Right forelimb (tissue), 1 donor: Measurements from ENCODE around the gene MNX1.

Experiments used
- DNase-seq: peaks from one replicate; pipeline ENCODE4 v3.0.0-alpha.2; 2018

The MNX1 gene

DNA sequence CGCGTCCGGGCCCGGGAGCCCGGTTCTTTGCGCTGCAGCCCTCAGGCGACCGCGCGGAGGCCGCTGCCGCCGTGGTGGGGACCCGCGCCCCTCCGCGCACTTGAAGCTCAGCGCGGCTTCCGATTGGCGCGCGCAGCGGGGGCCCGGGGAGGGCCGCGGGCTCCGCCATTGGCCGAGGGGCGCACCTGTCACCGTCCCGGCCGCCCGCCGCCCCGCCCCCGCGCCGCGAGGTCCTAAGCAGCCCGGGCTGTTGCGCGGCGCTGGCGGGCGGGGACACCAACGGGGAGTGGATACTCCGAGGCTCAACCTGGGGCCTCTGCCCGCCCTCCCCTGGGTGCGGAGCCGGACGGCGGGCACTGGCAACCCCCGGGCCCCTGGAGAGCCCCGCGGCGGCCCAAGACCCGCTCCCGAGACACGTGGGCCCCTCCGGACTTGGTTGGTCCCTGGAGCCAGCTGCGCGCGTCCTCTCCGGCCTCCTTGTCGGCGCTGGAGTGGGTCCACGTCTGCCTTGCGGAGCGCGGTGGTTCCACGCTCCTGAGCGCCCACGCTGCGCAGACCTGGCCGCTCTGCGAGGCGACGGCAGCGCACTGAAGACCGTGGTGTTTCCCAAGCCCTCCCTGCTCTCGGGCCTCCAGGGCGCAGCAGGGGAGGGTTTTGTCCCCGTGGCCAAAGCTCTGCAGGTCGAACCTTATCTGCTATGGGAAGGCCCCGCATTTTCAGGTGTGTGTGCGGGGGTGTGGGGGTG, at the start of gene MNX1:
Gene MNX1, minus strand, starts transcription at position 76 of the 745 bp plus-strand sequence. CDS start 313 bp downstream, outside the sequence.
- peak; percentile 65 for DNase-seq

DNA sequence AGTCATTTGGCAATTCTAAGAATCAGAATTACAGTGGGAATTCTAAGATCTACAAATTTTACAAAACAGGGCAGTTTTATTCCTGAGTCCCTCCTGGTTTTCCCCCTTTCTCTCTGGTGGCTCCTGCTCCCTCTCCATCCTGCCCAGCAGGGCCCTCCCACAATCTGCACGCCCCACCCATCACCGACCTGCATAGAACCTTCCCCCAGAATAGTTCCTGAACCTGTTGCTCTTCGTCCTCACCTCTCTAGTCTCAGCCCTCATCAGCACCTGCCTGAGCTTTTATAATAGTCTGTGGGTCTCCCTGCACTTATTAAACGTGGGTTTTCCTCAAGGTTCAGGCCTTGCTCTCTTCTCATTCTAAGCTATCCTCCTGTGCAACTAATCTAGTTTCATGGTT, 49.1 kb upstream of the MNX1 start:
- no peak for DNase-seq

DNA sequence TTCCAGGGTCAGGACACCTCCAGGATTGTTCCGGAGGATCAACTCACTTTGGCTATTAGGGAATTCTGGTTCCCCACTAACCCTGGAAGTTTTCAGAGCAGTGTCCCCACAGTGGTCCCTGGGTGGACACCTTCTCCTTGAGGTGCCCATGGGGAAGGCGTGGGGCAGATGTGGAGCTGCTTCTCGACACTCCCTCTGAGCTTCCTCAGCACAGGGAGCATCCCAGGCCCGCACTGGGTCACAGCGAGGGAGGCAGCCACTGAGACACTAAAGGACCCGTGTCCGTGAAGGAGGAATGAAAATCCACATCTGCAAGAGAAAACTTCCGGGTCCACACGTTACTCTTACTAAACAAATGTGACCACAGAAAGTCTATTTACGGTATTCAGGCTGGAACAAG, 48.2 kb upstream of the MNX1 start:
- DNase-seq: no peak

DNA sequence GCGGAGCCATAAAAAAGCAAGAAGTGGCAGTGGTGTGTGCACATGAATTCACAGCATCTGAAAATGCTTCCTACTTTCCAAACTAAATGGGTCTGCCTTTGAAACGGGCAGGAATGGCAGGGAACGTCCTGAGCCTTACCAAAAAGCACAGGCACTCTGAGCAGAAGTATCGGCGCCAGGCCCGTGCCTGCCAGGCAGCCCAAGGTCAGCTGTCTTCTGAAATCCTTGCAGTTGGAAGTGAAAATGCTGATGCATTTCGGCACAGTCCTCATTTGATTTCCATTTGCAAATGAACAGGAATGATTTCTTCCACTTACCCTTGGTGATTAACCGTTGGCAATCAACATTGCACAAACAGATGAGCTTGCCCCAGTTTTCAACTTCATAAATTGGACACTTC, 47.6 kb upstream of the MNX1 start:
- DNase-seq: no peak

DNA sequence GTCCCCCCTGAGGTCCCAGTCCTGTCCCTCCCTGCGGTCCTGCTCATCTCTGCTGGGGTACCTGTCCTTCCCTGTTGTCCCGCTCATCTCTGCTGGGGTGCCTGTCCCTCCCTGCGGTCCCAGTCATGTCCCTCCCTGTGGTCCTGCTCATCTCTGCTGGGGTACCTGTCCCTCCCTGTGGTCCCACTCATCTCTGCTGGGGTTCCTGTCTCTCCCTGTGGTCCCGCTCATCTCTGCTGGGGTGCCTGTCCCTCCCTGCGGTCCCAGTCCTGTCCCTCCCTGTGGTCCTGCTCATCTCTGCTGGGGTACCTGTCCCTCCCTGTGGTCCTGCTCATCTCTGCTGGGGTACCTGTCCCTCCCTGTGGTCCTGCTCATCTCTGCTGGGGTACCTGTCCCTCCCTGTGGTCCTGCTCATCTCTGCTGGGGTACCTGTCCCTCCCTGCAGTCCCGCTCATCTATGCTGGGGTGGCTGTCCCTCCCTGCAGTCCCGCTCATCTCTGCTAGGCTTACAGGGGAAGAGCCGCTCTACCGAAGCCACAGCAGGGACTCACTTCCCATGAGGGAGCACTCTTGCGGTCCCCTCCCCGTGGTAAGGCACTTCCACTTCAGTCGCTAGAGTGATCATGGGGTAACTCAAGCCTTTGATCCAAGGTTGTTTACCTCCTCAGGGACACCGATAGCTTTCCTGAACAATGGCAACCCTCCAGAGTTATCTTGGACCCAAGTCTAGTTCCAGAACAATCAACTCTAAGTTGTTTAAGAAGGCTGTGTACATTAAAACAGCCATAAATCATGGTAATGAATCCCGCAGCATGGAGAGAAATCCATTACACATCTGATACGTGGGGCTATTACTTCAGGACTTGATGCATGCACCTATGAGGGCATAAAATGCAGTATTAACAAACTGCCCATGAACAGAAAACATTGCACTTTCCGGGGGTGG, 46.8 kb upstream of the MNX1 start:
- DNase-seq: no peak

DNA sequence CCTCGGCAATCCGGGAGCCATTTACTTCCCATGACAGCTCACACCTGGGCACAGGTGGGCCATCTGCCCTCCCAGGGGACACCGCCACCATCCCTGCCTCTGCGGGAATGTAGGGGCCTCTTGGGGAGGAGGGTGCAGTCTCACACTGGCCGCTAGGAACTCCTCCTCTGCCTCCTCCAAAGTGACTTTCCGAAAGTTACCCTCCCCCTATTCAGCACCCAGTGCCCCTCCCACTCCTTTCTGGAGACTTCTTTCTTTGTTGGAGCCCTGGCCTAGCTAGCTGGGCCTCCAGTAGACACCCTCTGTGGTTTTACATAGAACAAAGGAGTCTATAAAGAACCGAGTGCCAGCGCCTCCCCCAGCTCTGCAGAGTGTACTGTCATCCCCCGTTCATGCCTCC, 45.8 kb upstream of the MNX1 start:
- no peak for DNase-seq

DNA sequence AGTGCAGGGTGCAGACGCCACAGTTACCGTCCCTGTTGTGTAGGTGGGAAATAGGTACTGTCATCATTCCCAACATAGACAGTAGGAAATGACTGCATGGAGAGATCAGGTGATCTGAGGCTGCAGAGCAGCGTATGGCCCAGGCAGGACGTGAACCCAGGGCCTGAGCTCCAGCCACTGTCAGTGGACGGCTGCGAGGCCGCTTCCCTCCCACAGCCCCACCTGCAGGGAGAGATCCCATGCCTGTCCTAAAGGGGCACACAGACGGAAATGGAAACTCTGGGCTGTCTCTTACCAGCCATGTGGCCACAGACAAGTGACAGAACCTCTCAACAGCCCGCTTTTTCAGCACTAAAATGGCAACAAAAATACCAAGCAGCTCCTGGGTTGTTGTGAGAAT, 44.5 kb upstream of the MNX1 start:
- DNase-seq: no peak

DNA sequence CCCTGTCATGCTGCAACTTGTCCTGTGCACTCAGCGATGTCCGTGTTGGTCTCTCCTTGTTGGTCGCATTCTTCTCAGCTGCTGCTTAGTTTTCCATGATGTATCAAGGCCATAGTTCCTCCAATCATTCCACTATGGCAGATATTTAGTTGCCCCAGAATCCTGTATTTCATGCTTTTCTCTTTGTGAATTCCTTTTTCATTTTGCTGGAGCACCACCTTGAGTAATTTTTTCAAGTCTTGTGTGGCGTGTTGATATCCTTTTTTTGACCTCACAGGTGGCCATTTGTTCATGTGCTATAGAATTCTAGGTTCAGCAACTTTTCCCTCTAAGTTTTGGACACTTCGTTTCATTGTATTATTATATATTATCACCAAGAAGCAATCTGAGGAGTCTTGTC, 42.7 kb upstream of the MNX1 start:
- DNase-seq: no peak

DNA sequence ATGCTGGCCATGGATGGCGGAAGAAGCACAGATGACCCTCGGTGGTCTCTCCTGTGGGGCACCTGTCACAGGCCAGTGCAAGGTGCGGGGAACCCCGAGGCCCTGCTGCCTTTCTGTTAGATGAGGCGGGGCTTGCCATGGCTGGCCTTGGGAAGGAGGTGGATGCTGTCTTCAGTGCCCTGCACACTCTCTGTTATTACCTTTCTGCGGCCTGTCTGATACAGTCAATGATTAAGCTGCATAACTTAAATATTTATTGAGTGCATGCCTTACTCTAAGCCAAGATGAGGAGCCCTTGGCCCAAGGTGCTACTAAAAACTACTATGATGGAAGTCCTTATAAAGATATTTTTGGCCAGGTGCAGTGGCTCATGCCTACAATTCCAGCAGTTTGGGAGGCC, 36.7 kb upstream of the MNX1 start:
- no peak for DNase-seq

DNA sequence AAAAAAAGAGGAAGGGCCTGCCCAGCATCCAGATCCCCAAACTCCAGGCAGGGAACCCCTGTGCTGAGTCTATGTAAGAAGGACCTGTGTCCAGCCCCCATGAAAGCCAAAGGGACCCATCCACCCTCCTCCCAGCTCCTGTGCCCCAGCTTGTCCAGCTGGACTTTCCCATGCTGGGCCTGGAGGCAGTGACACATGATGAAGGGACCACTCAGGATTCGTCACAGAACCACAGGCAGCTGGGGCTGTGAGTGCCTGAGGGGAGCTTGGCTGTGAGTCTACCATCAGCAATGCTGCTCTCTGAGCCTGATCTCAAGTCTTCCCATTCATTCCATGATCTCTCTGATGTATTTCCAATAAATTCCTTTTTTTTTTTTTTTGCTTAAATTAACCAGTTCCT, 36.2 kb upstream of the MNX1 start:
- no peak for DNase-seq

DNA sequence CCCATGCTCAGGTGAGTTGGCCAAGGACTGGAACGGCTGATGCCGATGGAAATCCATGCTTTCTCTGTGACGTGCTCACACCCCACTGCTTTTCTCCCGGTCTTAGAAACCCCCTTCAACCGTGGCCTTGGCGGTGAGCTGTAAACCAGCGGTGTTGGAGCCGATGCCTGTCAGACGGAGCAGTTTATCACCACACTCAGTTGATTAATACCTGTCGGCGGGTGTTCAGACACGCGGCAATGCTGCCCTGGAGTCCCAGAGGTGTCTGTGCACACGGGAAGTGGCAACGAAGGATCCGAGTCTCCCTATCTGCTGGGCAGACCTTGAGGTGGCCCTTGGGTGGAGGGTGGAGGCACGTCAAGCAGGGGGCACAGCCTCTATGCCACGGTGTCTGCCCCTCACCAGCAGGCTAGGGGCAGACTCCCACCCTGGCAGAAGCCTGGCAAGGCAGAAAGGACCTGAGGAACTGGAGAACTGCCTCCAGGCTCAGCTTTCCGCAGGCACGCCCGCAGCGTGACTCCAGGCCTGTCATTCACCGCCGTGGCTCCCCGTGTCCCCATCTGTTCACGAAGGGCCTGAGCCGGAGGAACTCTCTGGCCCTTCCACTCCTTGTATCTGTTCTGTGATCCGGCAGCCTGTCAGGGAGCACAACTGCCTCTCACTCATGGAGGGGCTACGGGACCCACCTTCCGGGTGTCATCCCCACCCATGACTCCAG, 34.6 kb upstream of the MNX1 start:
- no peak for DNase-seq

DNA sequence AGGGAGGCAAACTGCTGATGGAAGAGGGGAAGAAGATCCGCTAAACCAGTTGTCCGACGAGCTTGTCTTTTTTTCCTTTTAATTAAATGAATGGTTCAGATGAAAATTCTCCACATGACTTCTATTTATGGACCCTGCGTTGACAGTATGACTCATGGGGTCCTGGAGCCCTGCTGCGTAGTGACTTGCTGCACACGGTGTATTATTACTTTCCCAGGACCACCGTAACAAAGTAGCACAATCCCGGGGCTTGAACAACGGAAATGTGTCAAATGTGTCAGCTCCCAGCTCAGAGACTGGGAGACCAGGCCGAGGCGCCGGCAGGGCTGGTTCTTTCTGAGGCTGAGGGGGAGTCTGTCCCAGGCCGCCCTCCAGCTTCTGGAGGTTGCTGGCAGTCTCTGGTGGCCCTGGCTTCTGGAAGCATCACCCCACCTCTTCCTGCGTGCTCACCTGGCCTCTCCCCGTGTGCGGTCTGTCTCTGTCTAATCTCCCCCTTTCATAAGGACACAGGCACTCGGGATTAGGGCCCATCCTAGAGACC, 33.8 kb upstream of the MNX1 start:
- DNase-seq: no peak

DNA sequence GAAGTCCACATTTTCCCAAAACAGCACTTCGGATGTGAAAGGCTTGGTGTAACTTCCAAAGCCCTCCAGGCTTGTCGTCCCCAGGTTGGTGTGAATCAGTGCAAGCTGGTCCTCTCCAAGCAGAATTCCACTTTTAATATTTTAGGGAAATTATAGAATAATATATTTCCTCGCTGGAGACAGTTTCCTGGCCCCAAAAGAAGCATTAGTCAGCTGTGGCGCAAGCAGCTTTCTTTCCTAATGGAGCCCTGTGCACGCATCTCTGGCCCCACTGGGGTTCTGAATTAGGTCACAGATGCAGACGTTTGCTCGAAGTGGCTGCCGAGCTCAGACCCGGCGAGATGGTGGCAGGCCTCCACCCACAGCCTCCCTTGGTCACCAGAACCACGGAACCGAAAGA, 33.3 kb upstream of the MNX1 start:
- DNase-seq: no peak

DNA sequence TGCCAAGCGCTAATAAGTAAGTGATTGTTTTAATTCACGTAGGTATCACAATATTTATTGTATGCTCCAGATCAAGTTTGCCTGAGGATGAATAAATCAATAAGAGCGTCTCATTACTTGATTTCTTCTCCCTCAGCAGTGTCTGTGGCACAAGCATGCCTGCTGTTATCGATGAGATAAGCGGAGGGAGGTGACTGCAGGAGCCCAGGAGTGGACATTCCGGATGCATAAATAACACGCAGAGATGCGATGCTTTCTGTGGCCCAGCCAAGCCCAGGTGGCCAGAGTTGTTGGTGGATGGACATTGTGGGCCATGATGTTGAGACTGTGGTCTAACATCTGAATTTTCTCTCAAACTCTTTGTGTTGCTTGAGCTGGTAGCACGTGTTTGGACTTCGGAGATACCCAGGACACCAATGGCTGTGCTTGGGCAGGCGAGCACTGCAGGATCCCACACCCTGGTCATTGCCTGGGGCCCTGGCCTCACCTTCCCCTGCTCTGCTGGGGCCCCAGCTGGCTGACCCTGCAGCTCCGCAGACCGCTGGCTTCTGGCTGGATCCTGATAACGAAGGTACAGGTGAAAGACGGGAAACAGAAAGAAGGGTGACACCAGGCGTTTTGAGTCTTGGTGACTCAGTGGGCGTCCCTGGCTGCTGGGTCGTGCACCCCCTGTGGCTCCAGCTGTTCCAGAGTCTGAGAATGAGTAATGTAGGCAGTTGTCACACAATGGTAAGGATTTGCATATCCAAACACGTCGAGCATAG, 31.2 kb upstream of the MNX1 start:
- DNase-seq: no peak

DNA sequence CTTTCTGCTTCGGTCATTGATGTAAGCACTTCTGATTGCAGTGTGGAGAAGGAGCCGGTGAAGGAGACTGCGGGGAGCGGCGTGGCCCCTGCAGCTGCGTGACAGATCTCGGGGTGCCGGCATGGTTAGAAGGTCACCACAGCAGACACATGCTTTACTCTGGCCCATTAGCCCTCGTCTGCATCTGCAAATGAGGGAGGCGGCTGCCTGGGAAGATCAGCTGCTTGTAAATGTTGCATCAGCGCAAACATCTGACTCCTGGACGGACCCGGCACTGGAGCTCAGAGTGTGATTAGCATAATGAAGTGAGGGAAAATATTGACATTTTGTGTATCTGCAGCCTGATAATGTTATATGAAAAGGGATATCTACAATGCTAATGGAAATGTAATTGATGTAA, 30.5 kb upstream of the MNX1 start:
- no peak for DNase-seq

DNA sequence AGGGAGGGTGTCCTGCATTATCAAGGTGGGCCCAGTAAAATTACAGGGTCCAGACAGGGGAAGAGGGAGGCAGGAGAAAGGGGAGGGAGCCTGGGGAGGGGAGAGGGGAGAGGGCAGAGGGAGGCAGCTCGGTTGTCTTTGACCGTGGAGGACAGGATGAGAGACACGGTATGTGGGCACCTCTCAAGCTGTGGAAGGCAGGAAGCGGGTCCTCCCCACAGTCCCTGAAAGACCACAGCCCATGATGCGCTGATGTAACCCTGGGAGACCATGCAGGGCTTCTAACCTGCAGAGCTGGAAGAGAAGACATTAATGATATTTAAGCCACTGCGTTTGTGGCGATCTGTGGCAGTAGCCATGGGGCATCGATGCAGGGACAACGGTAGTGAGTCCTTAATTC, 27.2 kb upstream of the MNX1 start:
- DNase-seq: no peak

DNA sequence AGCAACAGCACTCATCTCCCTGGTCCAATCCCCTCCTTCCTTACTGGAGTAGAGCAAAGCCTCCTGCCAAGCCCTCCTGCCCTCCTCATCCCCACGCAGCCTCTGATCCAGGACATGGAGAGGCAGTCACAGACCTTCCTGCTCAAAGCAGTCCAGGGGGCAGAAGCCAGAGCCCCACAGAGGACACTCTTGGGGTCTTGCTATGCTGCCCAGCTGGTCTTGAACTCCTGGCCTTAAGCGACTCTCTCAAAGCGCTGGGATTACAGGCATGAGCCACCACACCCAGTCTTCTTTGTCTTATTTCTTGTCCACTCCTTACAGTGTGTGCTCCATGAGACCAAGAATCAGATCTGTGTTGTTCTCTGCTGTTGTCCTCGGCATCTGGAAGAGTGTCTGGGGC, 26.6 kb upstream of the MNX1 start:
- DNase-seq: no peak

DNA sequence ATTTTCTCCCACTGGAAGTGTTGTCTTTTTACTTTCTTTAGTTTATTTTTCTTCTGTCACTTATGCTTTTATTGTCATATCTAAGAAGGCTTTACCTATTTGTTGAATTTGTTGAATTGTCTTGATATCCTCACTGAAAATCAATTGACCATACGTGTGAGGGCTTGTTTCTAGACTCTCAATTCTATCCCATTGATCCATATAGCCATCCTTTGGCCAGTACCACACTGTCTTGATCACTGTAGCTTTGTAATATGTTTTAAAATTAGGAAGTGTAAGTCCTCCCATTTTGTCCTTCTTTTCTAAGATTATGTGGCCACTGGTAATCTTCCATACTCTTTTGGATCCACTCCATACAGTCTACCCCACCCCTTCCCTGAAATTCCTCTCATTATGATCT, 25.5 kb upstream of the MNX1 start:
- DNase-seq: no peak

DNA sequence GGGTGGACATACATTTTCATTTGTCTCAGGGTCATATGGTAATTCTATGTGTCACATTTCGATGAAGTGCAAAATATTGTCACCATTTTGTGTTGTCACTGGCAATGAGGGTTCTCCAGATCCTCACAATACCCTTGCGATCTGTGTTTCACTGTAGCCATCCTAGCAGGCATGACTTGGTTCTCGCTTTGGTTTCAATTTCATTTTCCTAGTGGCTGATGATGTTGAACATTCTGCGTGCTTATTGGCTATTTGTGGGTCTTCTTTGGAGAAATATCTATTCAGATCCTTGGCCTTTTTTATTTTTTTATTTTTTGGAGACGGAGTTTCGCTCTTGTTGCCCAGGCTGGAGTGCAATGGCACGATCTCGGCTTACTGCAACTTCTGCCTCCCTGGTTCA, 24.8 kb upstream of the MNX1 start:
- no peak for DNase-seq

DNA sequence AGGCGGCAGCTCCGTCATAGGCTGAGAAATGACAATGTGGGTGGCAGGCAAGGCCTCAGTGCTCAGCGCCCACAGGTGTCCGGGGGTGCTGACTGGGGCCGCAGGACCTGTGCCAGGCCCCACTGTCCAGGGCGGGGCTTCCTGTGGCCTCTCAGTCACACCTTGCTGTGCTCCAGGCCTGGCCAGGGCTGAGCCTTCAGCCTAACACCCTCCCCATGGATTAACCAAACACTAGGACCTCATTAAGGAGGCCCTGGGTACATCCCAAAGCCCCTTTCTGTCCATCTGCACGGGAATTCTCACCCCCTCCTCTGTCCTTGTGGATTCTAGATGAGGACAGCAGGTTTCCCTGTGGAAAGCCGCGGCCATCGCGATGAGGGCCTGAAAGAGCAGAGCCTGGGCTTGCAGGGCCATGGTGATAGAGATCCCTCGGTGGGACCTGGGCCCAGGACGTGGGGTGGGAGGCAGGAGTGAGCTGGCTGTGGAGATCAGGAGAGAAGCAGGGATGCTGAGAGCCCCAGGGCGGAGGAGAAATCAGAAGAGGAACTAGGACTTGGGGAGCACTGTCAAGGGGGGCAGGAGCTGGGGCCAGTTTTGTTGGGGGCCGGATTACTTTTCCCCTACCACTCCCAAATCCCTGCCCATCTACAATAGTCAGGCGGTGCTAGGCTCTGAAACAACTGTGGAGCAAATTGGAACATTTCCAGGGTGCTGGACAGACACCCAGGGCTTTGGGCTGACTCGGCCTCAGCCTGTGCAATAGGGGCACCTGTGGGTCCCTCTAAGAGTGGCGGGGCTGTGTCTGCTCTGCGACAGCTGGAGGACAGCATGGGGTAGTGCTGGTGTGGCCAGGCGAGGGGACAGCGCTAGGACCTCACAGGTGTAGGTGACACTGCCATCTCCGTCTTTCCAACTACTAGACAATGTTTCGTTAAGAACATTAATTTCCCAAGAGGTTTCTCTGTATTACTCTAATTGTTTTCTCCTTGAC, 23.3 kb upstream of the MNX1 start:
- no peak for DNase-seq
